Prostate gland (tissue), 2 donors: Measurements from ENCODE around the gene MYO5B. TPM values are rescaled to one million over a fixed set of nuclear protein-coding genes. Genes with fewer than 3 reads are reported as not detected.
A peak's percentile ranks its signal among the peaks of the same experiment; 100 is the strongest.
"Not testable (repeated sequence)": the region's sequence is repeated elsewhere in the genome, so short reads cannot be mapped to it uniquely, and the experiment has no call there.

Experiments
- DNase-seq: peaks from one replicate; pipeline ENCODE4 v3.0.0-alpha.2; 2019; ENCODE audit warnings: low spot score
- H3K27ac ChIP-seq, 2 donors: fragments of 200-600 bp; sonication (generic); 2 replicates each; pipeline ENCODE4 v1.5.1; 2017 to 2019
- H3K27me3 ChIP-seq: fragments of 200-600 bp; sonication (generic); replicated peaks from 2 replicates; pipeline ENCODE4 v1.5.1; 2019; ENCODE audit not compliant: insufficient read depth
- H3K36me3 ChIP-seq, 2 donors: fragments of 200-600 bp; sonication (generic); 1 replicate in 1 of 2; 2 replicates in 1 of 2; pipeline versions ENCODE4 v1.5.1 to v1.8.1; 2017 to 2019
- H3K4me1 ChIP-seq: fragments of 200-600 bp; sonication (generic); replicated peaks from 2 replicates; pipeline ENCODE4 v1.5.1; 2019
- H3K4me3 ChIP-seq, 2 donors: fragments of 200-600 bp; sonication (generic); 2 replicates each; pipeline ENCODE4 v1.5.1; 2017 to 2019
- H3K9me3 ChIP-seq: fragments of 200-600 bp; sonication (generic); 2 replicates; pipeline ENCODE4 v1.5.1; 2017
- POLR2A ChIP-seq: fragments of 450-650 bp; IDR thresholded peaks from one replicate; pipeline ENCODE4 v1.6.1; 2016; ENCODE audit warnings: antibody characterized with exemption, mild to moderate bottlenecking
- POLR2AphosphoS5 ChIP-seq: sonication (generic); formaldehyde crosslinking; IDR thresholded peaks from one replicate; pipeline ENCODE4 v1.6.1; 2017; ENCODE audit warnings: antibody characterized with exemption
- WGBS: methylation state at CpG from one replicate; pipeline ENCODE4 v1.1.5; 2018; 5-methylcytosine and 5-hydroxymethylcytosine counted together
- intact Hi-C: fragments of 100-400 bp; cut with DNase I; formaldehyde crosslinking; loops from one replicate; pipeline ENCODE4 v1.14.2; 2022
- total RNA-seq, 2 donors: library from RNA; depleted of rRNA; stranded (reverse); fragments of >200 nt; gene quantifications; one replicate each; pipeline ENCODE4 v1.1.0, GENCODE V29; 2016
- TF ChIP-seq, protein P1 (sequence below), 4 experiments: fragments of 200-600 bp in 2 of 4; fragments of 450-650 bp in 2 of 4; sonication (generic) in 2 of 4; IDR thresholded peaks; 1 replicate in 3 of 4; 2 replicates in 1 of 4; pipeline ENCODE4 v1.5.1; 2016 to 2019; ENCODE audit warnings: antibody characterized with exemption in 4 of 4, mild to moderate bottlenecking in 2 of 4, moderate library complexity in 2 of 4

MYO5B gene
- total RNA-seq, 2 donors from 2014 or later: 28.5 to 31.1 TPM

DNA sequence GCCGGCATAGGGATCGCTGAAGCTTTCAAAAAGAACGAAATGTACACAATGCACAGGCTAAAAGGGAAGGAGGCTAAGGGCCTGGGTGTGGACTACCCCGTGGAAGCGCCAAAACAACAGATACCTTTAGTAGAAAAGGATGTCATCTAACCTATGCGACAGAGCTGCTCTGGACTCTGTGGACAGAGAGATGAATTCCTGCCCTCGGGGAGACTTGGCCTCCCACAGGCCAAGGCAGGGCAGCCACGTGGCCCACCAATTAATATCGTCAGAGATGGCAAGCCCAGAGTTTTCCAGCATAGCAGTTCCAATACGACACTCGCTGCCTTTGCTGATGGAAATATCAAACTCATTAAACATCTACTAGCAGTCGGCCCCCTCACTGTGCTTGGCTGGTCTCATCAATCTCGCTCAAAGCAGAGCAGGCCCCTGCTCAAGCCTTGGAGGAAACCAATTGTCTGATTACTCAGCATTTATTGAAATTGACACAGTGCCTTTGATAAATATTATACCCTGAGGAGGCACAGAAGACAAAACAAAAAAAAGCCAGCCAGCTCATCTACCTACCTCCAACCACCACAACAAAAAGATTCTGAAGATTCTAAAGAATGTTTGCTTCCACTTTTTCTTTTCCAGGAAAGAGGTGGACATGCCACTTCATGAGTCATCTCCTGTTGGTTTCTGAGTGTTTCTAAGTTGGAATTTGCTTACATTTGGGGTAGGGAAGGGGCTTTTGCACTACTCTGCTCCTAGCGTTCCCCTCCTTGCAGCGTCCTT is 302.6 kb downstream of the MYO5B start:
- no peaks in the 10 kb centered on the region for H3K27me3 ChIP-seq
- no peaks in the 10 kb centered on the region for H3K9me3 ChIP-seq
- DNase-seq: no peak
- no peak overlapping the region for H3K4me3 ChIP-seq
- intact Hi-C loops: no loop called here
- WGBS: 82% methylated on average over 15 of the region's 15 CpGs
- TF ChIP-seq POLR2AphosphoS5 (no peak), POLR2A (no peak)
- TF ChIP-seq, protein P1, sequence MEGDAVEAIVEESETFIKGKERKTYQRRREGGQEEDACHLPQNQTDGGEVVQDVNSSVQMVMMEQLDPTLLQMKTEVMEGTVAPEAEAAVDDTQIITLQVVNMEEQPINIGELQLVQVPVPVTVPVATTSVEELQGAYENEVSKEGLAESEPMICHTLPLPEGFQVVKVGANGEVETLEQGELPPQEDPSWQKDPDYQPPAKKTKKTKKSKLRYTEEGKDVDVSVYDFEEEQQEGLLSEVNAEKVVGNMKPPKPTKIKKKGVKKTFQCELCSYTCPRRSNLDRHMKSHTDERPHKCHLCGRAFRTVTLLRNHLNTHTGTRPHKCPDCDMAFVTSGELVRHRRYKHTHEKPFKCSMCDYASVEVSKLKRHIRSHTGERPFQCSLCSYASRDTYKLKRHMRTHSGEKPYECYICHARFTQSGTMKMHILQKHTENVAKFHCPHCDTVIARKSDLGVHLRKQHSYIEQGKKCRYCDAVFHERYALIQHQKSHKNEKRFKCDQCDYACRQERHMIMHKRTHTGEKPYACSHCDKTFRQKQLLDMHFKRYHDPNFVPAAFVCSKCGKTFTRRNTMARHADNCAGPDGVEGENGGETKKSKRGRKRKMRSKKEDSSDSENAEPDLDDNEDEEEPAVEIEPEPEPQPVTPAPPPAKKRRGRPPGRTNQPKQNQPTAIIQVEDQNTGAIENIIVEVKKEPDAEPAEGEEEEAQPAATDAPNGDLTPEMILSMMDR (IDR thresholded peaks at IDR 0.05): no peak
- no peaks in the 10 kb centered on the region for H3K36me3 ChIP-seq
- H3K4me1 ChIP-seq: no peaks in the 10 kb centered on the region
- no peak overlapping the region for H3K27ac ChIP-seq

DNA sequence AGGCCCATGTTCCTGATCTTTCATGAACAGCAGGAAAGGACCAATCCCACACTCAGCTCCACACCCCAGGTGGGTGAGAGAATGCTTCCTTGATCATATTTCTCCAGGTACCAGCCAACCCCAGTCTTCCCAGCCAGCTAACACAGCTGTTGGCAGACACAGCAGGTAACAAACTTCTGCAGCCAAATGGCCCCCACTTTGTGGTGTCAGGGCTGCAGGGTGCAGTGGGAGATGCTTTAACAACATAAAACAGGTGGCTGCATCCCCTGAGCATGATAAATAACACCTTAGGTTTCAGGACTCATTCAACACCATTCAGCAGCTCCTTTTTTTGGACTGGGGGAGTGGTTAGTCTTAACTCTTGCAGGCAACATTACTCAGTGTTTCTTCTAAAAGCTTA is 304.9 kb downstream of the MYO5B start:
- Histone ChIP-seq H3K27ac (no peak overlapping the region), H3K4me1 (no peaks in the 10 kb centered on the region), H3K36me3 (no peaks in the 10 kb centered on the region), H3K4me3 (no peak overlapping the region), H3K27me3 (no peaks in the 10 kb centered on the region), H3K9me3 (no peaks in the 10 kb centered on the region)
- DNase-seq: no peak
- intact Hi-C loops: no loop called here
- TF ChIP-seq POLR2A: no peak
- TF ChIP-seq, protein P1 (IDR thresholded peaks at IDR 0.05): no peak

- H3K9me3 ChIP-seq, H3K36me3 ChIP-seq, H3K27ac ChIP-seq, H3K27me3 ChIP-seq, intact Hi-C loops, H3K4me1 ChIP-seq, DNase-seq, H3K4me3 ChIP-seq: not testable (repeated sequence)
- 78% methylated on average over 2 of the region's 2 CpGs for WGBS
These were observed 305.4 kb downstream of the MYO5B start for GRCh38 chr18:49889552-49889951.

DNA sequence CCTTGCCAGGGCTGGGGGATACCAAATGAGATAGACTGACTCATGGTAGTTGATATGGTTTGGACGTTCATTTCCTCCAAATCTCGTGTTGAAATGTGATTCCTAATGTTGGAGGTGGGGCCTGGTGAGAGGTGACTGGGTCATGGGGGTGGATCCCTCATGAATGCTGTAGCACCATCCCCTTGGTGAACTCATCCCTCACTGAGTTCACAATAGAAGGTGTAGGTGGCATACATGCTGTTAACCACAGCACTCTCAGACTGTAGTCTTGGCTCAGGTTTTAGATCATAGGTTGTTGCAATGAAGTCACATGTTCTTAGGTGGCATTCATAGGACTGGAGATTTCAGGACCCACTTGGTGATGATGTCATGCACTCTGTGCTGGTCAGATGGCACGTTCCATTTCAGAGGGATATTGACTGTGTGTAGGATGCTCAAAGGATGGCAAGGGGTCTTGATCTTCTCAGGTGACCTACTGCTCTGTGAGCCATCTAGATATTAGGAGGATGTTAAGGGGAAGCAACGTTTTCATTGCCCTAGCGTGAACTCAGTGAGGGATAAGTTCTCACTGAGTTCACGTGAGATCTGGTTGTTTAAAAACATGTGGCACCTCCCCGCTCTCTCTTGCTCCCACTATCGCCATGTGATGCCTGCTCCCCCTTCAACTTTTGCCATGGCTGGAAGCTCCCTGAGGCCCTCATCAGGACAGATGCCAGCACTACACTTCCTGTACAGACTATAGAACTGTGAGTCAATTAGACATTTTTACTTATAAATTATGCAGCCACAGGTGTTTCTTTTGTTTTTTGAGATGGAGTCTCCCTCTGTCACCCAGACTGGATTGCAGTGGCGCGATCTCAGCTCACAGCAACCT is 307.8 kb downstream of the MYO5B start:
- Histone ChIP-seq H3K4me3 (no peak overlapping the region), H3K4me1 (no peaks in the 10 kb centered on the region), H3K27me3 (no peaks in the 10 kb centered on the region), H3K9me3 (no peaks in the 10 kb centered on the region), H3K27ac (no peak overlapping the region), H3K36me3 (no peaks in the 10 kb centered on the region)
- no peak for DNase-seq
- intact Hi-C loops: no loop called here
- no peak for TF ChIP-seq POLR2AphosphoS5
- TF ChIP-seq, protein P1 (IDR thresholded peaks at IDR 0.05): no peak
- no peak for TF ChIP-seq POLR2A
- WGBS: 68% methylated on average over 10 of the region's 10 CpGs

DNA sequence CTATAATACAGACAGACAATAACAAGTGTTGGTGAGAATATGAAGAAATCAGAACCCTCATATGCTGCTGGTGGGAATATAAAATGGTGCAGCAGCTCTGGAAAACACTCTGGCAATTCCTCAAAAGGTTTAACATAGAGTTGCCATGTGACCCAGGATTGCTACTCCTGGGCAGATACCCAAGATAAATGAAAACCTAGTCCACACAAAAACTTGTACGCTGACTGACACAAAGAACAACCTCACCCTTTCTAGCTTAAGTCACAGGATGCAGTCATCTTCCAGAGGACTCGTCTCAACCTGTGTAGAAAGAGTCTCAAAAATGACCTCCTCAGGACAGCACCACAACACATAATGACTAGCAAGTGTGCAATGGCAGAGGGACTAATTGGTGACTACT is 310.0 kb downstream of the MYO5B start:
- Histone ChIP-seq H3K9me3 (no peaks in the 10 kb centered on the region), H3K4me3 (no peak overlapping the region), H3K36me3 (no peaks in the 10 kb centered on the region), H3K27me3 (no peaks in the 10 kb centered on the region), H3K27ac (no peak overlapping the region), H3K4me1 (no peaks in the 10 kb centered on the region)
- intact Hi-C loops: no loop called here
- 34% methylated on average over 2 of the region's 2 CpGs for whole genome bisulfite sequencing
- peak; percentile 9 for TF ChIP-seq POLR2AphosphoS5
- no peak for TF ChIP-seq POLR2A
- DNase-seq: no peak
